ENCODE data around the gene MMP15. TPM values are rescaled to one million over a fixed set of nuclear protein-coding genes. Genes with fewer than 3 reads are reported as not detected.
A peak's percentile ranks its signal among the peaks of the same experiment; 100 is the strongest.

MMP15 gene
- total RNA-seq, 2 donors from 2014 or later = 0.19 to 0.29 TPM

DNA sequence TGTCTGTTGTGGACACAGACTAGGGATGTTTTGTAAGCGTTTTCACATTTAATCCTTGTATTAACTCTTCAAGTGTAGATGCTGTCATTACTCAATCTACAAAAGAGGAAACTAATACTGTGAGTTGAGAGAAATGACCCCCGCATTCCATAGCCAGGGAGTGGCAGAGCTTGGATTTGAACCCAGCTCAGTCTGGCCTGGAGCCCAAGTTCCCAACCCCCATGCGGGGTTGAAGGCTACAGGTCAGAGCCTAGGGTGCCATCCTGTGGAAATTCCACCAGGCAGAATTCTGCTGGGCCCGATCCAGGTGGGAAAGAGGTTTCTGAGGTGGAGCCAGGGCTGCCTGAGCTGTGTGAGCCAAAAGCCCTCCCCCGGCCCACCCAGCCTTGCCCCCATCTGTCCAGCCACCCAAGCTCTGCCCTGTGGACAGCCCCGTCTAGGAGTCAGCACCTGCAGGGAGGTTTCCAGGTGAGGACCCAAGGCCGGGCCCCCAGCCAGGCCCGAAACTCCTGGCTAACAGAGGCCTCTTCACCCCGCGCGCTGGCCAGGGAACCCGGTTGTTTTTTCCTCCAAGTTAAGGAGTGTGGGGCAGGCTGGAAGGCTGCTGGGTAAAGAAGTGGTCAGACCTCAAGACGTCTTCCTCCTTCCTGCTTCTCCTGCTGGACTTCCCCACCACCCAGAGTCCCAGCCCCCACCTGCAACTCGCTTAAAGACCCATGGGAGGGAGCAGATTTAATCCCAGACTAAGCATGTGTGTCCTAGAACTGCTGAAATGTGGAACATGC is 5.7 kb downstream of the MMP15 start:
- H3K4me1 Mint-ChIP-seq = no peaks in the 10 kb centered on the region
- no peak for ATAC-seq (replicated peaks)
- no peaks in the 10 kb centered on the region for H3K36me3 Mint-ChIP-seq (ENCODE audit: low read depth)
- no peaks in the 10 kb centered on the region for H3K9me3 Mint-ChIP-seq
- H3K27me3 Mint-ChIP-seq = no peaks in the 10 kb centered on the region
- no peak overlapping the region for H3K27ac Mint-ChIP-seq
- H3K4me3 Mint-ChIP-seq = no peak overlapping the region

DNA sequence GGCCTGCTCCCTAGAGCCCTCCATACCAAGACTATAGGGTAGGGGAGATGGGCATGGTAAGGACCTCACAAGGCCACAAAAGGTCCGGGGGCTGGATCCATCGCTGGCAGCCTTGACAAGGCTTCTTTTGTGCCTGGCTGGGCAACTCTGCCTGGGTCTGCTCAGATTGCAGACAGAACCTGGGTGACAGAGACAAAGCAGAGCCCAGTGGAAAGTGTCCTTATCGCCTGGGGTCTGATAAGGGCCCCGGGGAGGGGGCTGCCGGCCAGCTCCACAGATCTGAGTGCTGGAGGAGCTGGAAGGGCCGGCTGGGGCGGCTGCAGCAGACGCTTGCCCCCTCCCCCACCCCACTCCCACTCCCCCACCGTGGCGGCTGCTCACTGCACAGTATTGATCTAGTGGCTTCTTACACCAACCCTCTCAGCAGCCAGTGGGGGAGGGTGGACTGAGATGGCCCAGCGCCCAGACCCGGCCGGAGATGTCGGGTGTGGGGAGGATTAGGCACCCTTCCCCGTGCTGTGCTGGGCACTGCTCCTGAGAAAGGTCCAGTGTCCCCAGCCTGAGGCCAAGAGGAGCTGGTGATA is 7.2 kb downstream of the MMP15 start:
- H3K4me3 Mint-ChIP-seq = no peak overlapping the region
- no peaks in the 10 kb centered on the region for H3K9me3 Mint-ChIP-seq
- H3K36me3 Mint-ChIP-seq (ENCODE audit: low read depth) = no peaks in the 10 kb centered on the region
- ATAC-seq (replicated peaks) = no peak
- H3K27ac Mint-ChIP-seq = no peak overlapping the region
- no peaks in the 10 kb centered on the region for H3K27me3 Mint-ChIP-seq
- H3K4me1 Mint-ChIP-seq = no peaks in the 10 kb centered on the region

DNA sequence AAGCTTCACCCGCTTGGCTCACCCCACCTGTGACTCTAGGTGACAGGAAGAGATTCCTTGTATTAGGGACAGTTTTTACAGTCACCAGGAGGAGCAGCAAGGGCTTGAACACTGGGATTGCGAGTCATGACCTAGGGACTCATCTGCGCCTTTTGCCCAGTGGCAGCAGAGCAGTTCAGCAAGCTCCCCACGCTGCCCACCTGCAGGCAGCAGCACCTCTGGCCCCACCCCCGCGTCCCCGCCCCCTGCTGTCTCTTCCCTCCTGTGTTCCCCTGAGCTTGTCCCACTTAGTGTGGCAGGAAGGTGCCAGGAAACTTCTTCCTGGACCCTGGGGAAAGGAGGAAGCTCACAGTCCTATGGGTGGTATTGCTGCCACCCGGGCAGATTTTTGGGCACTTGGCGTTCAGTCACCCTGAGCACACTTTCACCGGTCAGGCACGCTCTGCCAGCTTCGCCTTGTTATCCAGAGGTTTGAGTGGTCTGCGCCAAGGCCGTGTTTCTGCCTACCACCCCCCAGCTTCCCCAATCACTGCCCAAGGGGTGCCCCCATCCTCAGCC is 8.7 kb downstream of the MMP15 start:
- Mint-ChIP-seq H3K4me1 (no peaks in the 10 kb centered on the region), H3K9me3 (no peaks in the 10 kb centered on the region), H3K36me3 (ENCODE audit: low read depth) (no peaks in the 10 kb centered on the region), H3K27ac (no peak overlapping the region), H3K27me3 (no peaks in the 10 kb centered on the region), H3K4me3 (no peak overlapping the region)
- no peak for ATAC-seq (replicated peaks)

DNA sequence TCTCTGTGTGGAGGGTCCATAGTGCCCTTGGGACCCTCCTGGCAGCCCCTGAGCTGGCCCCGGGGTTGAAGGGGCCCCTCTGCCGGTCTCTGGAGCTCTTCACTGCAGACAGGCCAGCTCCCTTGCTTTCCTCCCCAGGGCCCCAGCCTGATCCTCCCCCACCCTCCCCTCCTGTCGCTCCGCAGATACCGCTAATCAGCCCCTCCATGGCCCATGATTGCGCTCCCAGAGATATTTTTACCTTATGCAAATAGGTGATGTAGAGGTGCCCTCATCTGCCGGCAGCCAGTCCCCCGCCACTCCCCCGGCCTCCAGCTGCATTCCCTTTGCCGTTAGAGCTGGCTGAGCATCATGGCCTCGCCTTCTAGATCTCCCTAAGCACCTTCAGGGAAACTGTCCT is 9.2 kb downstream of the MMP15 start:
- Mint-ChIP-seq H3K27ac (no peak overlapping the region), H3K4me3 (no peak overlapping the region), H3K9me3 (no peaks in the 10 kb centered on the region), H3K27me3 (no peaks in the 10 kb centered on the region), H3K36me3 (ENCODE audit: low read depth) (no peaks in the 10 kb centered on the region), H3K4me1 (no peaks in the 10 kb centered on the region)
- no peak for ATAC-seq (replicated peaks)

DNA sequence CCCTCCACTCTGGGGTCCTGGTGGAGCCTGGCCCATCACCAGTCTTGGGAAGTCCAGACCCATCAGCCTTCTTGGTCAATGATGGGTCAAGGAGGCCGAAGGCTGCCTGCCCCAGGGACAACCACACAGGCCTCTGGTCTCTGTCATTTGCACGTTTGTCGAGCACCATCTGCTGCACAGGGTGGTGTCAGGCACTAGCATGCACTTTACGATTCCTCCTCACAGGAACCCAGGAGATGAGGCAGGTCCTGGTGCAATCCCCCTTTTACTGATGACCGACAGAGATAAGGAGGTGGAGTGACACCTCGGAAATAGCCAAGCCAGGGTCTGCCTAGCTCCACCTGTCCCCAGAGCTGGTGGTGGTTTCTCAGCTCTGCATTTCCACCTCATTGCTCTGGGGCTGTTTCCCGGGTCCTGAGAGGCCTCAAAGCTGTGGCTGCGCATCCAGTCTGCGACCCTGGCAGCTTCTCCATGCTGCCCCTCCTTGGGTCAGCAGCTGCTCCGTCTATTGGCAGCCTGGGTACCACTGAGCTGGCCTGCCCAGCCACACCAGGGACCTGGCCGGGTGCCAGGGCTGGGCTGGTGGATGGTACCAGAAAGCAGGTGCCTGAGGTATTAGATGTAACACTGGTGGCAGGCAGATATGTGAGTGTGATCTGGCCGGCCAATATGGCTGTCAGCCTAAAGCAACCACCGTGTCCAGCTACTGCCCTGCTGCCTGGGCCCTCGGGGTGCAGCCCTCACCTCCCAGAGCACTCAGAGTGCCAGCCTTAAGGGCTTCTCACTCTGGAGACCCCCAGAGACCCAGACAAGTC is 10.0 kb downstream of the MMP15 start:
- no peaks in the 10 kb centered on the region for H3K9me3 Mint-ChIP-seq
- no peak for ATAC-seq (replicated peaks)

DNA sequence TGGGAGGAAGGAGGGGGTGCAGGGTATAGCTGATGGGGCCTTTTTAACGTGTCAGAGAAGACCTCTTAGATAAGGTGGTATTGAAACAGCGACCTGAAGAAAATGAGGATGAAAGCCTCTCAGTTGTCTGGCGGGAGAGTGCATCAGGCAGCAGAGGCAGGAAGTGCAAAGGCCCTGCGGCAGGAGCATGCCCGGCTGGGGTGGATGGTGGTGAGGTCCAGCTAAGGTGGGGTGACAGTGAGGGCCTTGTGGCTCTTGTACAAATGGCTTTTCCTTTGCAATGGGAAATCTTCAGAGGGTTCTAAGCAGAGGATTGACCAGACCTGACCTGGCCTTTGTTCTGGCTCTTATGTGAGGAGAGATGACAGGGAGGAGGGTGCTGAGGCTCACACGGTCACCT is 11.4 kb downstream of the MMP15 start:
- Mint-ChIP-seq H3K9me3 (no peaks in the 10 kb centered on the region), H3K4me1 (no peaks in the 10 kb centered on the region), H3K36me3 (ENCODE audit: low read depth) (no peaks in the 10 kb centered on the region), H3K27me3 (no peaks in the 10 kb centered on the region), H3K4me3 (no peak overlapping the region), H3K27ac (peak overlapping the region; percentile 12)
- ATAC-seq (replicated peaks) = no peak

More for the DNA sequence above, 10.0 kb downstream of the MMP15 start:
- no peaks in the 10 kb centered on the region for H3K4me1 Mint-ChIP-seq
- no peaks in the 10 kb centered on the region for H3K27me3 Mint-ChIP-seq
- H3K4me3 Mint-ChIP-seq = no peak overlapping the region
- no peaks in the 10 kb centered on the region for H3K36me3 Mint-ChIP-seq (ENCODE audit: low read depth)
- no peak overlapping the region for H3K27ac Mint-ChIP-seq

DNA sequence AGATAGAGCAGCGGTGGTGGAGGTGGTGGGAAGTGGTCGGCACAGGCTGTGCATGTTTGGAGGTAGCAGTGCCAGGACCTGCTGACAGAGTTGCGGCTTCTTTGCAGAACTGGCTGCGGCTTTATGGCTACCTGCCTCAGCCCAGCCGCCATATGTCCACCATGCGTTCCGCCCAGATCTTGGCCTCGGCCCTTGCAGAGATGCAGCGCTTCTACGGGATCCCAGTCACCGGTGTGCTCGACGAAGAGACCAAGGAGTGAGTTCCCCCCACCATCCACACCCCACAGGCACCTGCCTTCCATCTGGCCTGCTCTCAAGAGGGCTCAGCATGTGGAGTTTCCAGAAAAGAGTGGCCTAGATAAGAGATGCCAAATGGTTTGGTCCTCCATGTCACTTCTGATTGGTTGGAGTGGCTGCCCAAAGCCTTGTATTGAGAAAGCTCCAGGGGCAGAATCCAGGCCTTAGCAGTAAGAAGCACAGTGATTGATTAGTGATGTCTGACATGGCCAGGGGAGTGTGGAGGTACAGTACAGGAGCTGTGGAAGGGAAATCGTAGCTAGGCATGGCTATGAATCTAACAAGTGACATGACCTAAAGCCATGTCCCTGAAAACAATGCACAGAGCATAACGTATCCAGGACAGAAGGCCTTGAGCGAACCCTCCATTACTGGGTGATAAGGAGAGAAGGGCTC is 12.0 kb downstream of the MMP15 start:
- Mint-ChIP-seq H3K4me3 (no peak overlapping the region), H3K4me1 (no peaks in the 10 kb centered on the region), H3K27me3 (no peaks in the 10 kb centered on the region), H3K9me3 (no peaks in the 10 kb centered on the region), H3K36me3 (ENCODE audit: low read depth) (no peaks in the 10 kb centered on the region), H3K27ac (no peak overlapping the region)
- ATAC-seq (replicated peaks) = no peak

DNA sequence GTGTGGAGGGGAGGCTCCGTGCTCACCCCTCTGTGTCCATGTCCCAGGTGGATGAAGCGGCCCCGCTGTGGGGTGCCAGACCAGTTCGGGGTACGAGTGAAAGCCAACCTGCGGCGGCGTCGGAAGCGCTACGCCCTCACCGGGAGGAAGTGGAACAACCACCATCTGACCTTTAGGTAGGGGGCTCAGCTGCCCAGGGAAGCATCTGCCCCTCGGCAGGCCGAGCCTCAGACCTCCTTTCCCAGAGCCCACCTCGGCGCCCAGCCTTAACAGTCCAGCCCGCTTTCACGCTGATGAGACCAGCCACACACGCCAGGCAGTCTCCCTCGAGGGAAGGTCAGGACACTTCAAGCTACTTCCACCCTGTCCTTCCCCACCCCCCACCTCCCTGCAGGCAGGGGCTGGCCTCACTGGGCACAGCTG is 12.7 kb downstream of the MMP15 start:
- Mint-ChIP-seq H3K36me3 (ENCODE audit: low read depth) (no peaks in the 10 kb centered on the region), H3K27me3 (no peaks in the 10 kb centered on the region), H3K9me3 (no peaks in the 10 kb centered on the region), H3K4me3 (no peak overlapping the region), H3K27ac (no peak overlapping the region), H3K4me1 (no peaks in the 10 kb centered on the region)
- ATAC-seq (replicated peaks) = no peak

DNA sequence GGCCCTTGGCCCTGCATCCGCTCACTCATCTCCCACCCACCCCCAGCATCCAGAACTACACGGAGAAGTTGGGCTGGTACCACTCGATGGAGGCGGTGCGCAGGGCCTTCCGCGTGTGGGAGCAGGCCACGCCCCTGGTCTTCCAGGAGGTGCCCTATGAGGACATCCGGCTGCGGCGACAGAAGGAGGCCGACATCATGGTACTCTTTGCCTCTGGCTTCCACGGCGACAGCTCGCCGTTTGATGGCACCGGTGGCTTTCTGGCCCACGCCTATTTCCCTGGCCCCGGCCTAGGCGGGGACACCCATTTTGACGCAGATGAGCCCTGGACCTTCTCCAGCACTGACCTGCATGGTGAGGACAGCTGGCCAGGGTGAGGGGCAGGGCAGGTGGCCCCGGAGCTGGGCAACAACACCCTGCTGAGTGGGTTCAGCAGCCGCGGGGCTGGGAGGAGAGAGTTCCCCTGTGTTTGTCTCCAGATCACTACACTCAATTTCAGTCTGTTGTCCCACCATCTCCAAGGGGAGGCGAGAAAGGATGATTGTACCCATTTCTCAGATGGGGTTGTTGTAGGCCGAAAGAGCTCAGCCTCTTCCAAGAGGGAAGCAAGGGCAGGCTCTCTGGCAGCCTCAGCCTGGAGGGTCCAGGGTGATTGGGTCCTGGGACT is 14.4 kb downstream of the MMP15 start:
- no peak overlapping the region for H3K4me3 Mint-ChIP-seq
- no peaks in the 10 kb centered on the region for H3K9me3 Mint-ChIP-seq
- no peak overlapping the region for H3K27ac Mint-ChIP-seq
- no peaks in the 10 kb centered on the region for H3K4me1 Mint-ChIP-seq
- ATAC-seq (replicated peaks) = no peak
- no peaks in the 10 kb centered on the region for H3K27me3 Mint-ChIP-seq
- H3K36me3 Mint-ChIP-seq (ENCODE audit: low read depth) = no peaks in the 10 kb centered on the region

DNA sequence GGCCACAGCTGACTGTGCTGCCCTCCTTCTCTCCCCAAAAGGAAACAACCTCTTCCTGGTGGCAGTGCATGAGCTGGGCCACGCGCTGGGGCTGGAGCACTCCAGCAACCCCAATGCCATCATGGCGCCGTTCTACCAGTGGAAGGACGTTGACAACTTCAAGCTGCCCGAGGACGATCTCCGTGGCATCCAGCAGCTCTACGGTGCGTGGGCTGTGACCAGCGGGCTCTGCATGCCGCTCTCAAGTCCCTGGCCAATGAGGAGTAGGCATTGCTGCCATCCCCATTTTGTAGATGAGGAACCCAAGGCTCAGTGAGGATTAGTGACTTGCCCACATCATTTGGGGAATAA is 14.9 kb downstream of the MMP15 start:
- no peak overlapping the region for H3K4me3 Mint-ChIP-seq
- no peaks in the 10 kb centered on the region for H3K4me1 Mint-ChIP-seq
- no peaks in the 10 kb centered on the region for H3K27me3 Mint-ChIP-seq
- H3K9me3 Mint-ChIP-seq = no peaks in the 10 kb centered on the region
- H3K27ac Mint-ChIP-seq = no peak overlapping the region
- H3K36me3 Mint-ChIP-seq (ENCODE audit: low read depth) = no peaks in the 10 kb centered on the region
- no peak for ATAC-seq (replicated peaks)

DNA sequence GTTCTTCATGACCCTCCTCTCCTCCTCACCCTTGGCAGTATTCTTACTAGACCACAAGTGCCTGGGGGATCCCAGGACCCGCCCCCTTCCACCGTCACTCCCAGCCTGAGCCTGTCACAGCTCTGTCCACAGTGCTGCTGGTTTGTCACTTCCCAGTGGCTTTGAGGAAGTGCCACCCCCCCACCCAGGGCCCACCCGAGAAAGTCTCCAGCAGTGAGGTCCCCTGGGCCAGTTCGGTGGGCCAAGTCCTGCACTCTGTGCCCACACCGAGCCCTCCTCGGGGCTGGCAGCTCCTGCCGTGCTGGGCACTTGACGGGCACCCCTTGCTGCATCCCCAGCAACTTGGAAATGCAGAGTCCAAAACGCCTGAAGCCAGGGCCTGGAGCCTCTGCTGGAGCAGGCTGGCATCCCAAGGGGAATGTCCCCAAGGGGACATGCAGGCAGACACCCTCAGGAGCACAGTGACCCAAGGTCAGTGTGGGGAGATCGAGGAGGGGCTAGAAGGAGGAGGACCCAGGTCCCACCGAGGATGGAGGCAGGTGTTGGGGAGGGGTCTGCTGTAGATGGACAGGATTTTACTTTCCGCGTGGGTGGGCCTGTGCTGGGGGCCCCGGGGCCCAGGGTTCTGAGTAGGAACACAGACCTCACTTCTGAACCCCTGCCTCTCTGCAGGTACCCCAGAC is 15.5 kb downstream of the MMP15 start:
- Mint-ChIP-seq H3K4me3 (no peak overlapping the region), H3K9me3 (no peaks in the 10 kb centered on the region), H3K27ac (no peak overlapping the region), H3K36me3 (ENCODE audit: low read depth) (no peaks in the 10 kb centered on the region), H3K4me1 (no peaks in the 10 kb centered on the region), H3K27me3 (no peaks in the 10 kb centered on the region)
- no peak for ATAC-seq (replicated peaks)

DNA sequence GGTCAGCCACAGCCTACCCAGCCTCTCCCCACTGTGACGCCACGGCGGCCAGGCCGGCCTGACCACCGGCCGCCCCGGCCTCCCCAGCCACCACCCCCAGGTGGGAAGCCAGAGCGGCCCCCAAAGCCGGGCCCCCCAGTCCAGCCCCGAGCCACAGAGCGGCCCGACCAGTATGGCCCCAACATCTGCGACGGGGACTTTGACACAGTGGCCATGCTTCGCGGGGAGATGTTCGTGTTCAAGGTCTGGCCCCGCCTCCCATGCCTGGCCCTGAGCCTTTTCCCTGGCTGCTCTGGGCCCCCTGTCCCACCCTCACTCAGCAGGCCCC is 16.0 kb downstream of the MMP15 start:
- Mint-ChIP-seq H3K27ac (no peak overlapping the region), H3K36me3 (ENCODE audit: low read depth) (no peaks in the 10 kb centered on the region), H3K4me1 (no peaks in the 10 kb centered on the region), H3K27me3 (no peaks in the 10 kb centered on the region), H3K9me3 (no peaks in the 10 kb centered on the region), H3K4me3 (no peak overlapping the region)
- ATAC-seq (replicated peaks) = no peak

DNA sequence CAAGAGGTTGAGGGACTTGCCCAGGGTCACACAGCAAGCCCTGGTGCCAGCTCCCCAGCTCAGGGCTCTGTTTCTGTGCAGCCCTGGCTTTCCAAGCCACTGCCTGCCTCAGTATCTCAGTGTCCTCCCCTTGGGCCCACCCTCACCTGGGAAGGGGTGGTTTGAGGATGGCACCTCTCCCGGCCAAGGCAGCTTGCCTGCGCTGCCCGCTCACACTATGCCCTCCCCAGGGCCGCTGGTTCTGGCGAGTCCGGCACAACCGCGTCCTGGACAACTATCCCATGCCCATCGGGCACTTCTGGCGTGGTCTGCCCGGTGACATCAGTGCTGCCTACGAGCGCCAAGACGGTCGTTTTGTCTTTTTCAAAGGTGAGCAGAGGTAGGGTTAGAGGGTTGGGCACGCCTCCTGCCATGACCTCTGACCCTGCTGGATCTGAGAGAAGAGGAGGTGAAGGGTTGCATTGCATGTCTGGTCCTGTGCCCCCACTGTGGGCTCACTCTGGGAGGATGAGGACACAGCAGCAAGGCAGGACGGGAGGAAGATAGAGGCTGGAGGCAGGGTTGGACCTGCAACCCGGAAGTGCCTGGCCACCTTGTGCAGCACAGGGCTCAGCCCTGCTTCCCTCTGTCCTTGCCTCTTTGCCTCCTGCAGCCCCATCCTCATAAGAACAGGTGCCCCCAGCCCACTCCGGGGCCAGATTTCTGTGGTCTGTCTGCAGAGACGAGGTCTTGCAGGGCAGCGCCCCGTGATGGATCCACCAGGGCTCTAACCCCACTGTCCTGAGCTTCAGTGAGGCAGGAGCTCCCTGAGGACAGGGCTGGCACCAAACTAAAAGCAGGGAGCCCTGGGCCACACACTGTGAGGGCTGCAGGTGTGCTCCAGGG is 16.7 kb downstream of the MMP15 start:
- no peak overlapping the region for H3K4me3 Mint-ChIP-seq
- H3K27ac Mint-ChIP-seq = no peak overlapping the region
- no peaks in the 10 kb centered on the region for H3K27me3 Mint-ChIP-seq
- H3K4me1 Mint-ChIP-seq = no peaks in the 10 kb centered on the region
- H3K9me3 Mint-ChIP-seq = no peaks in the 10 kb centered on the region
- H3K36me3 Mint-ChIP-seq (ENCODE audit: low read depth) = no peaks in the 10 kb centered on the region
- ATAC-seq (replicated peaks) = no peak
